HG03432 (cell line): ENCODE results near the gene MYO1H.
"Not testable (repeated sequence)": the region's sequence is repeated elsewhere in the genome, so short reads cannot be mapped to it uniquely, and the experiment has no call there.

Source experiments
- ATAC-seq: cut with Tn5 transposase; IDR thresholded peaks from one replicate; pipeline ENCODE4 v1.9.1; 2021; ENCODE audit warnings: mild to moderate bottlenecking, moderate library complexity; ENCODE audit not compliant: unreplicated experiment

The MYO1H gene

GRCh38 chr12:109347589-109347988 is at the start of gene MYO1H:
MYO1H (plus strand) TSS chr12:109347900; CDS start chr12:109347961, 61 bp downstream.
- ATAC-seq, result no peak

- ATAC-seq, result no peak
Measured at GRCh38 chr12:109299849-109300248, 47.9 kb upstream of the MYO1H start.

- ATAC-seq, result no peak
Measured at GRCh38 chr12:109301643-109302168, 46.0 kb upstream of the MYO1H start.

GRCh38 chr12:109302358-109302757 is 45.3 kb upstream of the MYO1H start:
- ATAC-seq, result no peak

- ATAC-seq, result no peak
Measured at GRCh38 chr12:109302770-109303169, 44.9 kb upstream of the MYO1H start.

- ATAC-seq, result no peak
Measured at GRCh38 chr12:109304485-109304884, 43.2 kb upstream of the MYO1H start.

- no peak for ATAC-seq
Measured at GRCh38 chr12:109305547-109305946, 42.2 kb upstream of the MYO1H start.

- no peak for ATAC-seq
Measured at GRCh38 chr12:109307051-109307450, 40.6 kb upstream of the MYO1H start.

GRCh38 chr12:109308534-109309380 is 38.9 kb upstream of the MYO1H start, which contains the start of gene FOXN4:
FOXN4 (minus strand) TSS chr12:109309284; CDS start chr12:109308321, 963 bp downstream.
- ATAC-seq, result no peak

GRCh38 chr12:109309381-109310246 is 38.1 kb upstream of the MYO1H start:
- no peak for ATAC-seq

- ATAC-seq, result no peak
Measured at GRCh38 chr12:109310247-109311125, 37.2 kb upstream of the MYO1H start.

GRCh38 chr12:109321294-109321693 is 26.4 kb upstream of the MYO1H start:
- not testable (repeated sequence) for ATAC-seq

GRCh38 chr12:109329003-109329402 is 18.7 kb upstream of the MYO1H start:
- no peak for ATAC-seq

GRCh38 chr12:109329686-109330085 is 18.0 kb upstream of the MYO1H start:
- no peak for ATAC-seq

- ATAC-seq, result no peak
Measured at GRCh38 chr12:109330282-109331230, 17.1 kb upstream of the MYO1H start.

- ATAC-seq, result no peak
Measured at GRCh38 chr12:109331301-109331952, 16.3 kb upstream of the MYO1H start.

GRCh38 chr12:109334887-109335286 is 12.8 kb upstream of the MYO1H start:
- no peak for ATAC-seq

GRCh38 chr12:109336593-109336992 is 11.1 kb upstream of the MYO1H start:
- no peak for ATAC-seq

- no peak for ATAC-seq
Measured at GRCh38 chr12:109343677-109344076, 4.0 kb upstream of the MYO1H start.
